GM23338 (cell line): ENCODE measurements around the gene TAF1B. TPM values are rescaled to one million over a fixed set of nuclear protein-coding genes. Genes with fewer than 3 reads are reported as not detected.

ENCODE experiments used
- ATAC-seq: fragments of 200-7000 bp; cut with Tn5 transposase; 3 replicates; pipeline ENCODE4 v1.9.1; 2020
- DNase-seq: peaks from one replicate; pipeline ENCODE4 v3.0.0-alpha.2; 2015; ENCODE audit warnings: low spot score
- H2AFZ ChIP-seq: fragments of 200-600 bp; sonication (generic); 2 replicates; pipeline ENCODE4 v1.8.0; 2016; ENCODE audit warnings: antibody characterized with exemption, mild to moderate bottlenecking, moderate library complexity
- H3F3A ChIP-seq: fragments of 200-600 bp; sonication (generic); replicated peaks from 2 replicates; pipeline ENCODE4 v1.8.0; 2017; ENCODE audit warnings: antibody characterized with exemption, mixed run types, low read depth
- H3K27ac ChIP-seq: fragments of 200-600 bp; sonication (generic); 2 replicates; pipeline ENCODE4 v1.6.1; 2016; ENCODE audit warnings: low read depth
- H3K27me3 ChIP-seq: fragments of 200-600 bp; sonication (generic); 2 replicates; pipeline ENCODE4 v1.8.0; 2016; ENCODE audit warnings: mild to moderate bottlenecking, mixed run types, moderate library complexity; ENCODE audit not compliant: insufficient read depth
- H3K36me3 ChIP-seq: fragments of 200-600 bp; sonication (generic); 2 replicates; pipeline ENCODE4 v1.8.0; 2016; ENCODE audit warnings: mild to moderate bottlenecking; ENCODE audit not compliant: insufficient read depth
- H3K4me1 ChIP-seq: fragments of 200-600 bp; sonication (generic); 2 replicates; pipeline ENCODE4 v1.8.0; 2016; ENCODE audit warnings: mild to moderate bottlenecking, moderate library complexity; ENCODE audit not compliant: insufficient read depth
- H3K4me2 ChIP-seq: fragments of 200-600 bp; sonication (generic); 2 replicates; pipeline ENCODE4 v1.7.1; 2017; ENCODE audit warnings: mixed run types
- H3K4me3 ChIP-seq: fragments of 200-600 bp; sonication (generic); 2 replicates; pipeline ENCODE4 v1.6.1; 2016; ENCODE audit warnings: mixed run types
- H3K79me2 ChIP-seq: fragments of 200-600 bp; sonication (generic); replicated peaks from 2 replicates; pipeline ENCODE4 v1.8.0; 2017; ENCODE audit warnings: mild to moderate bottlenecking; ENCODE audit not compliant: insufficient read depth
- H3K9me2 ChIP-seq: fragments of 200-600 bp; sonication (generic); 2 replicates; pipeline ENCODE4 v1.8.0; 2017; ENCODE audit not compliant: insufficient read depth
- H4K20me1 ChIP-seq: fragments of 200-600 bp; sonication (generic); replicated peaks from 2 replicates; pipeline ENCODE4 v1.8.0; 2017; ENCODE audit warnings: mild to moderate bottlenecking; ENCODE audit not compliant: insufficient read depth
- H3K27ac Mint-ChIP-seq: 2 replicates; pipeline ENCODE4 v1.8.0; 2020; ENCODE audit warnings: inconsistent platforms, mild to moderate bottlenecking, moderate library complexity, mixed read lengths
- H3K27me3 Mint-ChIP-seq: 3 replicates; pipeline ENCODE4 v1.8.0; 2022; ENCODE audit warnings: low read depth, mild to moderate bottlenecking, moderate library complexity, mixed read lengths, inconsistent platforms; ENCODE audit not compliant: insufficient read depth, poor library complexity
- H3K36me3 Mint-ChIP-seq: 3 replicates; pipeline ENCODE4 v1.8.0; 2021; ENCODE audit warnings: low read depth, mild to moderate bottlenecking, inconsistent platforms, moderate library complexity, mixed read lengths
- H3K4me1 Mint-ChIP-seq: 3 replicates; pipeline ENCODE4 v1.8.0; 2020; ENCODE audit warnings: mild to moderate bottlenecking, inconsistent platforms, mixed read lengths
- H3K4me3 Mint-ChIP-seq: 3 replicates; pipeline ENCODE4 v1.8.0; 2021; ENCODE audit warnings: moderate library complexity, mild to moderate bottlenecking, inconsistent platforms, mixed read lengths
- H3K9me3 Mint-ChIP-seq: 3 replicates; pipeline ENCODE4 v1.8.0; 2020; ENCODE audit warnings: moderate library complexity, mild to moderate bottlenecking, inconsistent platforms, mixed read lengths
- ETS1 ChIP-seq: IDR thresholded peaks from 2 replicates; pipeline ENCODE4 v1.6.1; 2016; ENCODE audit warnings: antibody characterized with exemption
- EZH2 ChIP-seq: fragments of 200-600 bp; sonication (generic); IDR thresholded peaks from one replicate; pipeline ENCODE4 v1.8.0; 2017; ENCODE audit warnings: antibody characterized with exemption, mild to moderate bottlenecking, low read depth; ENCODE audit not compliant: unreplicated experiment
- POLR2AphosphoS5 ChIP-seq: IDR thresholded peaks from 2 replicates; pipeline ENCODE4 v1.6.1; 2016; ENCODE audit warnings: antibody characterized with exemption, low read depth
- STAT1 ChIP-seq: IDR thresholded peaks from one replicate; pipeline ENCODE4 v1.6.1; 2016; ENCODE audit warnings: antibody characterized with exemption; ENCODE audit not compliant: unreplicated experiment
- polyA plus RNA-seq: library from polyadenylated mRNA; unstranded; fragments of >200 nt; fragmentation: Nextera tagmentation; extraction: Ambion mirVana; gene quantifications from 2 replicates; pipeline ENCODE4 v1.2.1, GENCODE V29; 2016
- total RNA-seq: library from RNA; depleted of rRNA; stranded (reverse); fragments of >200 nt; shearing (Covaris generic); gene quantifications from 2 replicates; pipeline ENCODE4 v1.2.3, GENCODE V29; 2014
- TF ChIP-seq, protein P1 (sequence below): fragments of 250-450 bp; sonication (Bioruptor Pico); IDR thresholded peaks from 2 replicates; pipeline ENCODE4 v1.5.0; 2020; ENCODE audit warnings: mild to moderate bottlenecking, moderate library complexity
- TF ChIP-seq, protein P2 (sequence below), 2 experiments: fragments of 200-600 bp in 1 of 2; sonication (generic) in 1 of 2; conservative IDR thresholded peaks; 2 replicates each; pipeline versions ENCODE4 v1.5.1 to v1.6.1; 2016 to 2017; ENCODE audit warnings: antibody characterized with exemption in 2 of 2, low read depth in 2 of 2, mild to moderate bottlenecking in 2 of 2, moderate library complexity in 1 of 2
- TF ChIP-seq, protein P3 (sequence below): IDR thresholded peaks from one replicate; pipeline ENCODE4 v1.6.1; 2018; ENCODE audit warnings: antibody characterized with exemption; ENCODE audit not compliant: unreplicated experiment

TAF1B gene
- total and polyA plus RNA-seq, 2 experiments from 2014 or later: 22.2 to 28.9 TPM

DNA sequence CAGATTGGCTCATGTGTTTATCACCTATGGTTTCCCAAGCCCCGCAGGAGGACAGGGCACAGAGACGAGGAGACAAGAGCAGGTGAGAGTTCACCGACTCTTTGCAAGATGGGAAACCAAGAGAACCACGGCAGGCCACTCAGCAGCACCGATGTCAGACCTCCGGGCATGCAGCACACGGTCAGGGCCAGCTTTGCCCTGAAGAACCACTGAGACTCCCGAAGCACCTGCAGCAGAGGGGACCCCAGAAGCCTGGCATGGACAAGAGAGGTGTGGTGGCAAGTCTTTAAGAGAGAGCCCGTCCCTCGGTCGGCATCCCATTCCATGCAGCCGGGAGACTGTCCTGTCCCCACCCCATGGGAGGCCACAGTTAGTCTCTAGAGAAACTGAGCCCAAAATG lies 36.6 kb upstream of the TAF1B start (continued):
- TF ChIP-seq, protein P1, sequence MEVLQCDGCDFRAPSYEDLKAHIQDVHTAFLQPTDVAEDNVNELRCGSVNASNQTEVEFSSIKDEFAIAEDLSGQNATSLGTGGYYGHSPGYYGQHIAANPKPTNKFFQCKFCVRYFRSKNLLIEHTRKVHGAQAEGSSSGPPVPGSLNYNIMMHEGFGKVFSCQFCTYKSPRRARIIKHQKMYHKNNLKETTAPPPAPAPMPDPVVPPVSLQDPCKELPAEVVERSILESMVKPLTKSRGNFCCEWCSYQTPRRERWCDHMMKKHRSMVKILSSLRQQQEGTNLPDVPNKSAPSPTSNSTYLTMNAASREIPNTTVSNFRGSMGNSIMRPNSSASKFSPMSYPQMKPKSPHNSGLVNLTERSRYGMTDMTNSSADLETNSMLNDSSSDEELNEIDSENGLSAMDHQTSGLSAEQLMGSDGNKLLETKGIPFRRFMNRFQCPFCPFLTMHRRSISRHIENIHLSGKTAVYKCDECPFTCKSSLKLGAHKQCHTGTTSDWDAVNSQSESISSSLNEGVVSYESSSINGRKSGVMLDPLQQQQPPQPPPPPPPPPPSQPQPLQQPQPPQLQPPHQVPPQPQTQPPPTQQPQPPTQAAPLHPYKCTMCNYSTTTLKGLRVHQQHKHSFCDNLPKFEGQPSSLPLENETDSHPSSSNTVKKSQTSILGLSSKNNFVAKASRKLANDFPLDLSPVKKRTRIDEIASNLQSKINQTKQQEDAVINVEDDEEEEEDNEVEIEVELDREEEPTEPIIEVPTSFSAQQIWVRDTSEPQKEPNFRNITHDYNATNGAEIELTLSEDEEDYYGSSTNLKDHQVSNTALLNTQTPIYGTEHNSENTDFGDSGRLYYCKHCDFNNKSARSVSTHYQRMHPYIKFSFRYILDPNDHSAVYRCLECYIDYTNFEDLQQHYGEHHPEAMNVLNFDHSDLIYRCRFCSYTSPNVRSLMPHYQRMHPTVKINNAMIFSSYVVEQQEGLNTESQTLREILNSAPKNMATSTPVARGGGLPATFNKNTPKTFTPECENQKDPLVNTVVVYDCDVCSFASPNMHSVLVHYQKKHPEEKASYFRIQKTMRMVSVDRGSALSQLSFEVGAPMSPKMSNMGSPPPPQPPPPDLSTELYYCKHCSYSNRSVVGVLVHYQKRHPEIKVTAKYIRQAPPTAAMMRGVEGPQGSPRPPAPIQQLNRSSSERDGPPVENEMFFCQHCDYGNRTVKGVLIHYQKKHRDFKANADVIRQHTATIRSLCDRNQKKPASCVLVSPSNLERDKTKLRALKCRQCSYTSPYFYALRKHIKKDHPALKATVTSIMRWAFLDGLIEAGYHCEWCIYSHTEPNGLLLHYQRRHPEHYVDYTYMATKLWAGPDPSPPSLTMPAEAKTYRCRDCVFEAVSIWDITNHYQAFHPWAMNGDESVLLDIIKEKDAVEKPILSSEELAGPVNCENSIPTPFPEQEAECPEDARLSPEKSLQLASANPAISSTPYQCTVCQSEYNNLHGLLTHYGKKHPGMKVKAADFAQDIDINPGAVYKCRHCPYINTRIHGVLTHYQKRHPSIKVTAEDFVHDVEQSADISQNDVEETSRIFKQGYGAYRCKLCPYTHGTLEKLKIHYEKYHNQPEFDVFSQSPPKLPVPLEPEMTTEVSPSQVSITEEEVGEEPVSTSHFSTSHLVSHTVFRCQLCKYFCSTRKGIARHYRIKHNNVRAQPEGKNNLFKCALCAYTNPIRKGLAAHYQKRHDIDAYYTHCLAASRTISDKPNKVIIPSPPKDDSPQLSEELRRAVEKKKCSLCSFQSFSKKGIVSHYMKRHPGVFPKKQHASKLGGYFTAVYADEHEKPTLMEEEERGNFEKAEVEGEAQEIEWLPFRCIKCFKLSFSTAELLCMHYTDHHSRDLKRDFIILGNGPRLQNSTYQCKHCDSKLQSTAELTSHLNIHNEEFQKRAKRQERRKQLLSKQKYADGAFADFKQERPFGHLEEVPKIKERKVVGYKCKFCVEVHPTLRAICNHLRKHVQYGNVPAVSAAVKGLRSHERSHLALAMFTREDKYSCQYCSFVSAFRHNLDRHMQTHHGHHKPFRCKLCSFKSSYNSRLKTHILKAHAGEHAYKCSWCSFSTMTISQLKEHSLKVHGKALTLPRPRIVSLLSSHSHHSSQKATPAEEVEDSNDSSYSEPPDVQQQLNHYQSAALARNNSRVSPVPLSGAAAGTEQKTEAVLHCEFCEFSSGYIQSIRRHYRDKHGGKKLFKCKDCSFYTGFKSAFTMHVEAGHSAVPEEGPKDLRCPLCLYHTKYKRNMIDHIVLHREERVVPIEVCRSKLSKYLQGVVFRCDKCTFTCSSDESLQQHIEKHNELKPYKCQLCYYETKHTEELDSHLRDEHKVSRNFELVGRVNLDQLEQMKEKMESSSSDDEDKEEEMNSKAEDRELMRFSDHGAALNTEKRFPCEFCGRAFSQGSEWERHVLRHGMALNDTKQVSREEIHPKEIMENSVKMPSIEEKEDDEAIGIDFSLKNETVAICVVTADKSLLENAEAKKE: no peak

GRCh38 chr2:9807056-9807455 lies 36.2 kb upstream of the TAF1B start:
- Histone ChIP-seq H3K27ac (no peak overlapping the region), H4K20me1 (no peaks in the 10 kb centered on the region), H3K9me2 (no peaks in the 10 kb centered on the region), H3K79me2 (no peaks in the 10 kb centered on the region), H3K4me2 (no peak overlapping the region), H3K27me3 (no peaks in the 10 kb centered on the region), H3F3A (no peaks in the 10 kb centered on the region), H3K4me3 (no peak overlapping the region), H2AFZ (no peak overlapping the region), H3K36me3 (no peaks in the 10 kb centered on the region), H3K4me1 (no peaks in the 10 kb centered on the region)
- no peak overlapping the region for H3K27ac Mint-ChIP-seq
- DNase-seq (no peak), ATAC-seq (no peak)
- H3K4me3 Mint-ChIP-seq: no peak overlapping the region
- H3K27me3 Mint-ChIP-seq: peaks cover 4% of the 10 kb centered on the region
- H3K4me1 Mint-ChIP-seq: no peaks in the 10 kb centered on the region; the same call in 2 of the 3 replicates
- no peaks in the 10 kb centered on the region for H3K9me3 Mint-ChIP-seq
- TF ChIP-seq POLR2AphosphoS5 (no peak), EZH2 (no peak), STAT1 (no peak), ETS1 (no peak)
- TF ChIP-seq, protein P2, sequence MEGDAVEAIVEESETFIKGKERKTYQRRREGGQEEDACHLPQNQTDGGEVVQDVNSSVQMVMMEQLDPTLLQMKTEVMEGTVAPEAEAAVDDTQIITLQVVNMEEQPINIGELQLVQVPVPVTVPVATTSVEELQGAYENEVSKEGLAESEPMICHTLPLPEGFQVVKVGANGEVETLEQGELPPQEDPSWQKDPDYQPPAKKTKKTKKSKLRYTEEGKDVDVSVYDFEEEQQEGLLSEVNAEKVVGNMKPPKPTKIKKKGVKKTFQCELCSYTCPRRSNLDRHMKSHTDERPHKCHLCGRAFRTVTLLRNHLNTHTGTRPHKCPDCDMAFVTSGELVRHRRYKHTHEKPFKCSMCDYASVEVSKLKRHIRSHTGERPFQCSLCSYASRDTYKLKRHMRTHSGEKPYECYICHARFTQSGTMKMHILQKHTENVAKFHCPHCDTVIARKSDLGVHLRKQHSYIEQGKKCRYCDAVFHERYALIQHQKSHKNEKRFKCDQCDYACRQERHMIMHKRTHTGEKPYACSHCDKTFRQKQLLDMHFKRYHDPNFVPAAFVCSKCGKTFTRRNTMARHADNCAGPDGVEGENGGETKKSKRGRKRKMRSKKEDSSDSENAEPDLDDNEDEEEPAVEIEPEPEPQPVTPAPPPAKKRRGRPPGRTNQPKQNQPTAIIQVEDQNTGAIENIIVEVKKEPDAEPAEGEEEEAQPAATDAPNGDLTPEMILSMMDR (conservative IDR thresholded peaks at IDR 0.05; ENCODE audit: low read depth in 2 of 2): no peak
- TF ChIP-seq, protein P3, sequence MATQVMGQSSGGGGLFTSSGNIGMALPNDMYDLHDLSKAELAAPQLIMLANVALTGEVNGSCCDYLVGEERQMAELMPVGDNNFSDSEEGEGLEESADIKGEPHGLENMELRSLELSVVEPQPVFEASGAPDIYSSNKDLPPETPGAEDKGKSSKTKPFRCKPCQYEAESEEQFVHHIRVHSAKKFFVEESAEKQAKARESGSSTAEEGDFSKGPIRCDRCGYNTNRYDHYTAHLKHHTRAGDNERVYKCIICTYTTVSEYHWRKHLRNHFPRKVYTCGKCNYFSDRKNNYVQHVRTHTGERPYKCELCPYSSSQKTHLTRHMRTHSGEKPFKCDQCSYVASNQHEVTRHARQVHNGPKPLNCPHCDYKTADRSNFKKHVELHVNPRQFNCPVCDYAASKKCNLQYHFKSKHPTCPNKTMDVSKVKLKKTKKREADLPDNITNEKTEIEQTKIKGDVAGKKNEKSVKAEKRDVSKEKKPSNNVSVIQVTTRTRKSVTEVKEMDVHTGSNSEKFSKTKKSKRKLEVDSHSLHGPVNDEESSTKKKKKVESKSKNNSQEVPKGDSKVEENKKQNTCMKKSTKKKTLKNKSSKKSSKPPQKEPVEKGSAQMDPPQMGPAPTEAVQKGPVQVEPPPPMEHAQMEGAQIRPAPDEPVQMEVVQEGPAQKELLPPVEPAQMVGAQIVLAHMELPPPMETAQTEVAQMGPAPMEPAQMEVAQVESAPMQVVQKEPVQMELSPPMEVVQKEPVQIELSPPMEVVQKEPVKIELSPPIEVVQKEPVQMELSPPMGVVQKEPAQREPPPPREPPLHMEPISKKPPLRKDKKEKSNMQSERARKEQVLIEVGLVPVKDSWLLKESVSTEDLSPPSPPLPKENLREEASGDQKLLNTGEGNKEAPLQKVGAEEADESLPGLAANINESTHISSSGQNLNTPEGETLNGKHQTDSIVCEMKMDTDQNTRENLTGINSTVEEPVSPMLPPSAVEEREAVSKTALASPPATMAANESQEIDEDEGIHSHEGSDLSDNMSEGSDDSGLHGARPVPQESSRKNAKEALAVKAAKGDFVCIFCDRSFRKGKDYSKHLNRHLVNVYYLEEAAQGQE: no peak
- H3K36me3 Mint-ChIP-seq: no peaks in the 10 kb centered on the region
